ENCODE measurements around the gene SLC6A19. TPM values are rescaled to one million over a fixed set of nuclear protein-coding genes. Genes with fewer than 3 reads are reported as not detected.
A peak's percentile ranks its signal among the peaks of the same experiment; 100 is the strongest.

The SLC6A19 gene
- total RNA-seq, 4 donors from 2014 or later, result not detected

- TF ChIP-seq, protein P1, sequence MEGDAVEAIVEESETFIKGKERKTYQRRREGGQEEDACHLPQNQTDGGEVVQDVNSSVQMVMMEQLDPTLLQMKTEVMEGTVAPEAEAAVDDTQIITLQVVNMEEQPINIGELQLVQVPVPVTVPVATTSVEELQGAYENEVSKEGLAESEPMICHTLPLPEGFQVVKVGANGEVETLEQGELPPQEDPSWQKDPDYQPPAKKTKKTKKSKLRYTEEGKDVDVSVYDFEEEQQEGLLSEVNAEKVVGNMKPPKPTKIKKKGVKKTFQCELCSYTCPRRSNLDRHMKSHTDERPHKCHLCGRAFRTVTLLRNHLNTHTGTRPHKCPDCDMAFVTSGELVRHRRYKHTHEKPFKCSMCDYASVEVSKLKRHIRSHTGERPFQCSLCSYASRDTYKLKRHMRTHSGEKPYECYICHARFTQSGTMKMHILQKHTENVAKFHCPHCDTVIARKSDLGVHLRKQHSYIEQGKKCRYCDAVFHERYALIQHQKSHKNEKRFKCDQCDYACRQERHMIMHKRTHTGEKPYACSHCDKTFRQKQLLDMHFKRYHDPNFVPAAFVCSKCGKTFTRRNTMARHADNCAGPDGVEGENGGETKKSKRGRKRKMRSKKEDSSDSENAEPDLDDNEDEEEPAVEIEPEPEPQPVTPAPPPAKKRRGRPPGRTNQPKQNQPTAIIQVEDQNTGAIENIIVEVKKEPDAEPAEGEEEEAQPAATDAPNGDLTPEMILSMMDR (IDR thresholded peaks at IDR 0.05), result no peak
- TF ChIP-seq POLR2A (IDR thresholded peaks at IDR 0.05), result no peak
- DNase-seq (ENCODE audit: low spot score in 2 of 2), result no peak
- intact Hi-C loops (cut with DNase I; ENCODE audit: low total_unique reads), result loop anchor here (5.0 kb wide), 1 partner anchor 477 kb away; no protein-coding TSS in a partner anchor
- H3K4me3 ChIP-seq (ENCODE audit: low read depth, poor library complexity, severe bottlenecking), result no peak overlapping the region
- 78 to 80% methylated on average over 24 to 27 of the region's 27 CpGs for WGBS, 2 donors
Observed at GRCh38 chr5:1164696-1165630, 36.4 kb upstream of the SLC6A19 start.

DNA sequence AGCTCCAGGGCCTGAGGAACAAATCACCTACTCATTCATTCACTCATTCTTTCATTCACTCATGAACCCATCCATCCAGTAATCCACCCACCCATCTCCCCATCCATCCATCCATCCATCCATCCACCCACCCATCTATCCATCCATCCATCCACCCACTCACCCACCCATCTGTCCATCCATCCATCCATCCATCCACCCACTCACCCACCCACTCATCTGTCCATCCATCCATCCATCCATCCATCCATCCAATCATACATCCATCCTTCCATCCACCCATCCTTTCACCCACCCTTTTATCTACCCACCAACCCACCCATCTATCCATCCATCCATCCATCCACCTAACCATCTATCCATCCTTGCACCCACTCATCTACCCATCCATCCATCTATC, 35.5 kb upstream of the SLC6A19 start:
- no peak for DNase-seq (ENCODE audit: low spot score in 2 of 2)
- intact Hi-C loops (cut with DNase I; ENCODE audit: low total_unique reads), result loop anchor here (5.0 kb wide), 1 partner anchor 476 kb away; no protein-coding TSS in a partner anchor
- H3K4me3 ChIP-seq (ENCODE audit: low read depth, poor library complexity, severe bottlenecking), result no peak overlapping the region
- TF ChIP-seq POLR2A (IDR thresholded peaks at IDR 0.05), result no peak
- TF ChIP-seq, protein P1 (IDR thresholded peaks at IDR 0.05), result no peak

DNA sequence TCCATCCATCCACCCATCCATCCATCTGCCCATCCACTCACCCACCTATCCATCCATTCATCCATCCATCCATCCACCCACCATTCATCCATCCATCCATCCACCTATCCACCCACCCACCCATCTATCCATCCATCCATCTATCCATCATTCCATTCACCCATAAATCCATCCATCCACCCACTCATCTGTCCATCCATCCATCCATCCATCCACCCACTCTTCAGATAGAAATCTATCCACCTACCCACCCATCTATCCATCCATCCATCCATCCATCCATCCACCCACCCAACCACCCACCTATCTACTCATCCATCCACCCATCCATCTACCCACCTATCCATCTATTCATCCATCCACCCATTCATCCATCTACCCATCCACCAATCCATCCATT, 35.0 kb upstream of the SLC6A19 start:
- no peak overlapping the region for H3K4me3 ChIP-seq (ENCODE audit: low read depth, poor library complexity, severe bottlenecking)
- intact Hi-C loops (cut with DNase I; ENCODE audit: low total_unique reads), result loop anchor here (5.0 kb wide), 1 partner anchor 476 kb away; no protein-coding TSS in a partner anchor
- TF ChIP-seq, protein P1 (IDR thresholded peaks at IDR 0.05), result no peak
- no peak for TF ChIP-seq POLR2A (IDR thresholded peaks at IDR 0.05)
- no peak for DNase-seq (ENCODE audit: low spot score in 2 of 2)

GRCh38 chr5:1167361-1167727, 34.1 kb upstream of the SLC6A19 start:
- WGBS, 2 donors, result 38 to 41% methylated on average over 4 of the region's 4 CpGs
- no peak overlapping the region for H3K4me3 ChIP-seq (ENCODE audit: low read depth, poor library complexity, severe bottlenecking)
- TF ChIP-seq POLR2A (IDR thresholded peaks at IDR 0.05), result no peak
- TF ChIP-seq, protein P1 (IDR thresholded peaks at IDR 0.05), result no peak
- DNase-seq (ENCODE audit: low spot score in 2 of 2), result no peak
- intact Hi-C loops (cut with DNase I; ENCODE audit: low total_unique reads), result loop anchor here (5.0 kb wide), 1 partner anchor 475 kb away; no protein-coding TSS in a partner anchor

DNA sequence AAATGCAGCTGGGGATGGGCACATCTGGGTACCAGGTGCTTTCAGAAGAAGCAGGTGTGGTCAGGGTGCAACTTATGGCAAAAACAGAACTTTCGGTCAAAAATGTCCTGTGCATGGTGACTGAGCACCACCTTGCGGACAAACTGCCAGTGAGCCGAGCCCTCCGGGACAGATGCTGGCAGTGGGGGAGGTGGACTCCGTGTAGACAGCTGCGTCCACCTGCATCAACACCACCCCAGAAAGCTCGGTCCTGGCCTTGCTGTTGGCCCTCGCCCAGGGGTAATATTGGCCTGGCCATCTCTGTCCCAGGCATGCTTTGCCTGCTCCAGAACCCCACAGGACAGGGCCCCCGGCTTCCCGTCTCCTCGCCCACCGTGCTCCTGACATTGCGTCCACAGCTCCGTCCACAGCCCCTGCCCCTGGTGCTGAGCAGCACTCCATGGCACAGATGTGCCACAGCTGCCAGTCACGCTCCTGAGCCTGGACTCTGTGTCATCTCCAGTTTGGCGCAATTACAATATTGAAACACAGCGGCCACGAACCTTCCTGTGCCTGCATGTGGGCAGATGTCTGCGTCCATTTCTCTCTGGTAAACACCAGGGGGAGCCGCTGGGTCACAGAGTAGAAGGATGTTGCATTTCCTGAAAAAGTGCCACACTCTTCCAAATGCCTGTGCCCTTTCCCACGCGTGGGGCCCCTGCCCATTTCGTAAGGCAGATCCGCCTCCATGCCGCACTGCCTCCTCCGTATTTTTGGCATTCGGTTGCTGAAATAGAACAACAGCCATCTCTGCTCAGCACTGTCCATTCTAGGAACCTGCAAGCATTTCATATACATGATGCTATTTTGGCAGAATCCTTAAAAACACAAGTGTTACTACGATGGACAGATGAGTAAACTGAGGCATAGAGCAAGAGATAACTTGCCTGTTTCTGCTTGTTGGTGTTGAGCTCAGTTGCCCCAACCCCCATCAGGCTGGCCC, 33.4 kb upstream of the SLC6A19 start:
- intact Hi-C loops (cut with DNase I; ENCODE audit: low total_unique reads), result loop anchor here (5.0 kb wide), 1 partner anchor 474 kb away; no protein-coding TSS in a partner anchor
- no peak overlapping the region for H3K4me3 ChIP-seq (ENCODE audit: low read depth, poor library complexity, severe bottlenecking)

More for the DNA sequence above, 33.4 kb upstream of the SLC6A19 start:
- DNase-seq (ENCODE audit: low spot score in 2 of 2), result peak; percentile 79 to 95
- no peak for TF ChIP-seq POLR2A (IDR thresholded peaks at IDR 0.05)
- TF ChIP-seq, protein P1 (IDR thresholded peaks at IDR 0.05), result peak in 1 of 3 donors; percentile 14
- WGBS, 2 donors, result 14 to 18% methylated on average over 27 to 28 of the region's 28 CpGs

All from lower leg skin (tissue), 4 donors.